Progenitor cell of endocrine pancreas (in vitro differentiated cells): ENCODE measurements around the gene C5orf22. TPM values are rescaled to one million over a fixed set of nuclear protein-coding genes. Genes with fewer than 3 reads are reported as not detected.

Experiments used
- DNase-seq: peaks from one replicate; pipeline ENCODE4 v3.0.0; 2021; ENCODE audit warnings: low spot score; ENCODE audit not compliant: unreplicated experiment
- H3K27ac Mint-ChIP-seq: 2 replicates; pipeline ENCODE4 v1.8.0; 2021; ENCODE audit warnings: mild to moderate bottlenecking, moderate library complexity, mixed read lengths
- H3K27me3 Mint-ChIP-seq: 2 replicates; pipeline ENCODE4 v1.8.0; 2021; ENCODE audit warnings: mixed read lengths
- H3K36me3 Mint-ChIP-seq: 2 replicates; pipeline ENCODE4 v1.8.0; 2022; ENCODE audit warnings: mixed read lengths; ENCODE audit not compliant: insufficient read depth
- H3K4me1 Mint-ChIP-seq: 2 replicates; pipeline ENCODE4 v1.8.0; 2021; ENCODE audit warnings: low read depth, mixed read lengths
- H3K4me3 Mint-ChIP-seq: 2 replicates; pipeline ENCODE4 v1.8.0; 2021; ENCODE audit warnings: low read depth, mild to moderate bottlenecking, moderate library complexity, mixed read lengths
- H3K9me3 Mint-ChIP-seq: 2 replicates; pipeline ENCODE4 v1.8.0; 2021; ENCODE audit warnings: low read depth, mixed read lengths
- total RNA-seq: library from RNA; stranded (reverse); gene quantifications from 2 replicates; pipeline ENCODE4 v1.2.1, GENCODE V29; 2021
- TF ChIP-seq, protein P1 (sequence below): fragments of 200-600 bp; sonication (generic); IDR thresholded peaks from one replicate; pipeline ENCODE4 v1.5.0; 2021; ENCODE audit warnings: antibody characterized with exemption, mild to moderate bottlenecking; ENCODE audit not compliant: unreplicated experiment

The C5orf22 gene
- total RNA-seq, 1 donor from 2014 or later = 30.5 TPM

DNA sequence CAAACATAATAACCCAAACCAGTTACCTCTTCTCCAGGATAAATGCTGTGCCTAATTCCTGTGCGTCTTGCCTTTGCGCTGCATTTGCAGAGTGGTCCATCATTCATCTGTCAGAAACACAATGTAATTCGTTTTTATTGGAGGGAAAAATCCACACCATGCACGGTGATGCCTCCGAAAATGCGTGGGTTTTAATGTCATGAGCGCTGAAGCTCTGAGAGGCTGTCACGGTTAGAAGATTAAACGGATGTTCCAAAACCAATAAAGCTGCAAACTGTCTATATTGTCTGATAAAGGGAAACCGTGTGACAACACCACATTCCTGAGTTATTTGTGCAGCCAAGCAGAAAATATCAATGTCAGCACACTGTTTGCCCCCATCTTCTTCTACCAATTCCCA lies 27.6 kb upstream of the C5orf22 start:
- Mint-ChIP-seq H3K27ac (no peak overlapping the region), H3K4me1 (no peaks in the 10 kb centered on the region), H3K36me3 (peaks cover 24% of the 10 kb centered on the region)

DNA sequence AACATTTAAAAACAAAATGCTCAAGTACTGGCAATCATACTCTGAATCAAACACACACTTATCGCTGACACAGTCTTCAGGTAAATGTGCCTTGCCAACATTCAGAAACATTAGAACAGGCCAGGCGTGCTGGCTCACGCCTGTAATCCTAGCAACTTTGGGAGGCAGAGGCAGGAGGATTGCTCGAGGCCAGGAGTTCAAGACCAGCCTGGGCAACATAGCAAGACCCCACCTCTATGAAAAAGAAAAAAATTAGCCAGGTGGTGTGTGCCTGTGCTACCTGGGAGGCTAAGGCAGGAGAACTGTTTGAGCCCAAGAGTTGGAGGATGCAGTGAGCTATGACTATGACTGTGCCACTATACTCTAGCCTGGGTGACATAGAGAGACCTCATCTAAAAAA lies 20.8 kb upstream of the C5orf22 start:
- no peaks in the 10 kb centered on the region for H3K4me1 Mint-ChIP-seq
- H3K4me3 Mint-ChIP-seq = no peak overlapping the region
- peaks cover 42% of the 10 kb centered on the region for H3K36me3 Mint-ChIP-seq
- no peaks in the 10 kb centered on the region for H3K27me3 Mint-ChIP-seq
- H3K9me3 Mint-ChIP-seq = no peaks in the 10 kb centered on the region
- no peak overlapping the region for H3K27ac Mint-ChIP-seq
- TF ChIP-seq, protein P1, sequence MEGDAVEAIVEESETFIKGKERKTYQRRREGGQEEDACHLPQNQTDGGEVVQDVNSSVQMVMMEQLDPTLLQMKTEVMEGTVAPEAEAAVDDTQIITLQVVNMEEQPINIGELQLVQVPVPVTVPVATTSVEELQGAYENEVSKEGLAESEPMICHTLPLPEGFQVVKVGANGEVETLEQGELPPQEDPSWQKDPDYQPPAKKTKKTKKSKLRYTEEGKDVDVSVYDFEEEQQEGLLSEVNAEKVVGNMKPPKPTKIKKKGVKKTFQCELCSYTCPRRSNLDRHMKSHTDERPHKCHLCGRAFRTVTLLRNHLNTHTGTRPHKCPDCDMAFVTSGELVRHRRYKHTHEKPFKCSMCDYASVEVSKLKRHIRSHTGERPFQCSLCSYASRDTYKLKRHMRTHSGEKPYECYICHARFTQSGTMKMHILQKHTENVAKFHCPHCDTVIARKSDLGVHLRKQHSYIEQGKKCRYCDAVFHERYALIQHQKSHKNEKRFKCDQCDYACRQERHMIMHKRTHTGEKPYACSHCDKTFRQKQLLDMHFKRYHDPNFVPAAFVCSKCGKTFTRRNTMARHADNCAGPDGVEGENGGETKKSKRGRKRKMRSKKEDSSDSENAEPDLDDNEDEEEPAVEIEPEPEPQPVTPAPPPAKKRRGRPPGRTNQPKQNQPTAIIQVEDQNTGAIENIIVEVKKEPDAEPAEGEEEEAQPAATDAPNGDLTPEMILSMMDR = no peak
- no peak for DNase-seq

More for the DNA sequence above, 27.6 kb upstream of the C5orf22 start:
- Mint-ChIP-seq H3K4me3 (no peak overlapping the region), H3K9me3 (no peaks in the 10 kb centered on the region), H3K27me3 (no peaks in the 10 kb centered on the region)
- TF ChIP-seq, protein P1 = no peak
- no peak for DNase-seq

DNA sequence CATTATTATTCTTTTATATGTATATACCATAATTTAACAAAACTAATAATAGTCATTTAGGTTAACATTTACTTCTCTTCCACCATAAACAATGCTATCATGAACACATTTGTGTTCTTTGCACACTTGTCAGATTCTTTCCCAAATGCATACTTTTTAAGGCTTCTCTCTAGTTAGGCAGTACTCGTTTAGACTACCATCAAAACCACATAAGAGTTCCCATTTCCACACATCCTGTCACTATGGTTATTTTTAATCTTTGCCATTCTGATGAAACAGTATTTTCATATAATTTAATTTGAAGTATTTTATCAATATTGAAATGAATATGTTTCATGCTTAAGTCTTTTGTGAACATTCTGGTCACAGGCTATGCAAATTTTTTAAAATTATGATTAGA lies 15.3 kb upstream of the C5orf22 start:
- H3K4me1 Mint-ChIP-seq = no peaks in the 10 kb centered on the region
- no peak overlapping the region for H3K27ac Mint-ChIP-seq
- H3K36me3 Mint-ChIP-seq = peaks cover 16% of the 10 kb centered on the region
- TF ChIP-seq, protein P1 = no peak
- no peaks in the 10 kb centered on the region for H3K9me3 Mint-ChIP-seq
- H3K4me3 Mint-ChIP-seq = no peak overlapping the region
- no peaks in the 10 kb centered on the region for H3K27me3 Mint-ChIP-seq
- DNase-seq = no peak

DNA sequence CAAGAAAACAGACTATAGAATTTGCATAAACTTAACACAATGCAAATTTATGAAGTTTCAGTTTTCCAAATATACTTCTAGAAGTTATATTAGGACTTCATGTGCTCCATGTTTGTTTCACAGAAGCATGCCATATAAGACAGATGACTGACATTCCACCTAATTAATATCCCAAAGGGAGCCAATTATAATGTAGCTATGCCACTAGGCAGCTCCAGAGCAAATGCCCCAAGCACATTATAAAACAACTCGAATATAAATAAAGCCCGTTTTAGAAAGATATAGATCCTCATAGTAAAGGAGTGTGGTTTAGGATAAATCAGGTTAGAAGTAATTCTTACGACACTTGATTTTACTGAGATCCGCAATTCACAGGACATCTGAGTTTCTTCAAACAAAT lies 9.1 kb upstream of the C5orf22 start:
- Mint-ChIP-seq H3K27ac (no peak overlapping the region), H3K9me3 (no peaks in the 10 kb centered on the region), H3K27me3 (no peaks in the 10 kb centered on the region), H3K4me3 (no peak overlapping the region), H3K36me3 (peaks cover 34% of the 10 kb centered on the region), H3K4me1 (no peaks in the 10 kb centered on the region)
- DNase-seq = no peak
- TF ChIP-seq, protein P1 = no peak

DNA sequence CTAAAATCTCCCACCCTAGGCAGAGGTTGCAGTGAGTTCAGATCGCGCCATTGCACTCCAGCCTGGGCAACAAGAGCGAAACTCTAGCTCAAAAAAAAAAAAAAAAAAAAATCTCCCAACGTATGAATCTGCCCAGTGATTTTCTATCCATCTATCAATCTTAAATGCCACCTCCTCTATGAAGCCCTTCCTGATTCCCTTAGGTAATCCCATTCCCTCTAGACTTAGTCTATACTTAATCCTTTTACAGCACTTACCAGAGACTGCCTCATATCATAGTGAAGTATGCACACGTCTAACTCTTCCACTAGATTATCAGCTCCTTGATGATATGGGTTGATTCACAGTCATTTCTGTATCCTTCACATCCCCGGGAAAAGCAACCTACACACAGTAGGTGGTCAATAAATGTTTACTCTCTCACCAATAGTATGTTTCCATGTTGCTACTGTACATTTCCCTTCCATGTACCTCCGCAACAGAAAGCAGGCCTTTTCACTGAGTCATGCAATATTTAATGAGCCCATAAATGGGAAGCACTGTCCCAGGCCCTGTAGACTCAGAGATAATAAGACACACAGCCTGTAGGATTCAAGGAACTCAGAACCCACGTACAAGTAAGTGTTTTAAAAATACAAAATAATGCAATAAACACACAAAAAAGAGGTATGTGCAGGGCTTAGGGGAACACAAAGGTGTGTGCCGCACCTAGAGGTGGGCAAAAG lies 1.4 kb upstream of the C5orf22 start:
- no peak for DNase-seq
- peak overlapping the region; percentile 95 for H3K4me3 Mint-ChIP-seq
- H3K27ac Mint-ChIP-seq = peak overlapping the region; percentile 83
- TF ChIP-seq, protein P1 = no peak
- H3K36me3 Mint-ChIP-seq = peaks cover 36% of the 10 kb centered on the region
- H3K9me3 Mint-ChIP-seq = no peaks in the 10 kb centered on the region
- peaks cover 30% of the 10 kb centered on the region for H3K4me1 Mint-ChIP-seq
- H3K27me3 Mint-ChIP-seq = no peaks in the 10 kb centered on the region
